ENCODE data around the gene RPL10. TPM values are rescaled to one million over a fixed set of nuclear protein-coding genes. Genes with fewer than 3 reads are reported as not detected.

RPL10 gene
- total RNA-seq, 1 donor from 2014 or later: 2,969 TPM

GRCh38 chrX:154354516-154354915, 43.7 kb upstream of the RPL10 start:
- Mint-ChIP-seq H3K36me3 (peaks cover 14% of the 10 kb centered on the region), H3K4me1 (no peaks in the 10 kb centered on the region), H3K27me3 (ENCODE audit: low read depth) (no peaks in the 10 kb centered on the region), H3K9me3 (no peaks in the 10 kb centered on the region), H3K4me3 (no peak overlapping the region), H3K27ac (no peak overlapping the region)
- TF ChIP-seq, protein P1, sequence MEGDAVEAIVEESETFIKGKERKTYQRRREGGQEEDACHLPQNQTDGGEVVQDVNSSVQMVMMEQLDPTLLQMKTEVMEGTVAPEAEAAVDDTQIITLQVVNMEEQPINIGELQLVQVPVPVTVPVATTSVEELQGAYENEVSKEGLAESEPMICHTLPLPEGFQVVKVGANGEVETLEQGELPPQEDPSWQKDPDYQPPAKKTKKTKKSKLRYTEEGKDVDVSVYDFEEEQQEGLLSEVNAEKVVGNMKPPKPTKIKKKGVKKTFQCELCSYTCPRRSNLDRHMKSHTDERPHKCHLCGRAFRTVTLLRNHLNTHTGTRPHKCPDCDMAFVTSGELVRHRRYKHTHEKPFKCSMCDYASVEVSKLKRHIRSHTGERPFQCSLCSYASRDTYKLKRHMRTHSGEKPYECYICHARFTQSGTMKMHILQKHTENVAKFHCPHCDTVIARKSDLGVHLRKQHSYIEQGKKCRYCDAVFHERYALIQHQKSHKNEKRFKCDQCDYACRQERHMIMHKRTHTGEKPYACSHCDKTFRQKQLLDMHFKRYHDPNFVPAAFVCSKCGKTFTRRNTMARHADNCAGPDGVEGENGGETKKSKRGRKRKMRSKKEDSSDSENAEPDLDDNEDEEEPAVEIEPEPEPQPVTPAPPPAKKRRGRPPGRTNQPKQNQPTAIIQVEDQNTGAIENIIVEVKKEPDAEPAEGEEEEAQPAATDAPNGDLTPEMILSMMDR (IDR thresholded peaks at IDR 0.05; ENCODE audit: unreplicated experiment): no peak
- DNase-seq (ENCODE audit: low spot score in 2 of 2, unreplicated experiment in 2 of 2): no peak

DNA sequence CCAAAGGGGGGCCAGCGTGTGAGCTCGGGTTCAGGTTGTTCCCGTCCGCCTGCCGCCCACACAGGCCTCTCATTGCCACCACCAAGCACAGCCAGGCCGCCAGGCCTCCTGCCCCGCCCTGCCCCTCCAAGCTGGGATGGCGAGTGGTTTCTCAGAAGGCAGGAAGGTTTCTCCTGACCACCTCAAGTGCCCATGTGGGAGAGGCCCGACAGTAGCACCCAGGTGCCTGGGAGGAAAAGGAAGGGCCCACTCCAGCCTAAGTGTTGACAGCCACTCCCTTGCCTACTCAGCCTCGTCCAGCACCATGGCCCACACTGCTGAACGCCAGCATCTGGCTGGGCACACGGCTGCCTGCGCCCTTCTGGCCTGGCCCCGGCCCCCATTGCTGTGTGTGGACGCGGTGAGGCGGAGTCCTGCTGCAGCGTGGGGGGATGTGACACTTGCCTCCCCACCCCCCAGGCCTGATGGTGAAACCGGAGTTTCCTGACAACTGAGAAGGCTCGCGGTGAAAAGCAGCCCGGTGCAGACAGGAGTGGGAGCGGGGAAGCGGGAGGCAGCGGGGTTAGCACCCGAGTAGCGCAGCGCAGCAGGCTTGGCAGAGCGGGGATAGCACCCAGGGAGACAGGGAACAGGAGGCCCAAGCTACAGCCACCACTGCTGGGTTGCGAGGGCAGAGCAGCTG, 42.9 kb upstream of the RPL10 start:
- Mint-ChIP-seq H3K4me1 (no peaks in the 10 kb centered on the region), H3K27me3 (ENCODE audit: low read depth) (no peaks in the 10 kb centered on the region), H3K27ac (no peak overlapping the region), H3K9me3 (no peaks in the 10 kb centered on the region), H3K4me3 (no peak overlapping the region), H3K36me3 (peaks cover 14% of the 10 kb centered on the region)
- TF ChIP-seq, protein P1 (IDR thresholded peaks at IDR 0.05; ENCODE audit: unreplicated experiment): no peak
- no peak for DNase-seq (ENCODE audit: low spot score in 2 of 2, unreplicated experiment in 2 of 2)

DNA sequence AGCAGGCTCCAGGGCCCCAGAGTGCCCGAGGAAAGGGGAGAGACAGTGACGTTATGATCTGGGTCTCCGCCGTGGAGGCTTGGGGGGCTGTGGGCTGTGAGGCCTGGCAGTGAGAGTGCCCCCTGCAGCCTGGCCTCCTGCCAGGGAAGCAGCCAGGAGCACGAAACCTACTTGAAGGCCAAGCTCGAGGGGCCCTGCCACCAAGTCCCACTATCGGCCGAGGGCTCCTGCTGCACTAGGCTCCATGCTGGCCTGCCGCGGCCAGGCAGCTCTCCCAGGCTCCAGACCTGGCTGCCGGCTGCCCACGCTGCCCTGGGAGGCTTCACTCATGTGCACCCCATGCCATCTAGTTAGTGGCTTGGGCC, 42.4 kb upstream of the RPL10 start:
- Mint-ChIP-seq H3K27ac (no peak overlapping the region), H3K4me1 (no peaks in the 10 kb centered on the region), H3K36me3 (peaks cover 14% of the 10 kb centered on the region), H3K27me3 (ENCODE audit: low read depth) (no peaks in the 10 kb centered on the region), H3K9me3 (no peaks in the 10 kb centered on the region), H3K4me3 (no peak overlapping the region)
- TF ChIP-seq, protein P1 (IDR thresholded peaks at IDR 0.05; ENCODE audit: unreplicated experiment): no peak
- DNase-seq (ENCODE audit: low spot score in 2 of 2, unreplicated experiment in 2 of 2): no peak

DNA sequence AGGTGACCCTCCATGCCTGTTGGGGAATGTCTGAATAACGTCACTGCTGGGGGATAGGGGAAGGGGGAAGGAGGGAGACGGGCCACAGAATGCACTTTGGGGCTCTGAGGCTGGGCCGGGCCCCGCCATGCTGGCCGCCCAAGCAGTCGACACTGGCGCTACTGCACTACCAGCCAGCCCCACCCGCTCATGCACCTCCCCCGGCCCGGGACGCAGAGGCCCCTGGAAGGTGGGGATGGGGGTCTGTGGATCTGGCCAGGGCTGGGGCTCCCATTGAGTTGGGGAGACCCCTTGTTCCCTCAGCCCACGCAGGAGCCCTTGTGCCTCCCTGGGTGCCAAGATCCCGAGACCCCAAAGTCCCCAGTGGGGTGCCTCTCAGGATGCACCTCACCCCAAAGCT, 41.6 kb upstream of the RPL10 start:
- H3K4me1 Mint-ChIP-seq: no peaks in the 10 kb centered on the region
- no peak overlapping the region for H3K27ac Mint-ChIP-seq
- TF ChIP-seq, protein P1 (IDR thresholded peaks at IDR 0.05; ENCODE audit: unreplicated experiment): no peak
- no peaks in the 10 kb centered on the region for H3K9me3 Mint-ChIP-seq
- H3K4me3 Mint-ChIP-seq: no peak overlapping the region
- H3K27me3 Mint-ChIP-seq (ENCODE audit: low read depth): no peaks in the 10 kb centered on the region
- peaks cover 14% of the 10 kb centered on the region for H3K36me3 Mint-ChIP-seq
- DNase-seq (ENCODE audit: low spot score in 2 of 2, unreplicated experiment in 2 of 2): no peak

DNA sequence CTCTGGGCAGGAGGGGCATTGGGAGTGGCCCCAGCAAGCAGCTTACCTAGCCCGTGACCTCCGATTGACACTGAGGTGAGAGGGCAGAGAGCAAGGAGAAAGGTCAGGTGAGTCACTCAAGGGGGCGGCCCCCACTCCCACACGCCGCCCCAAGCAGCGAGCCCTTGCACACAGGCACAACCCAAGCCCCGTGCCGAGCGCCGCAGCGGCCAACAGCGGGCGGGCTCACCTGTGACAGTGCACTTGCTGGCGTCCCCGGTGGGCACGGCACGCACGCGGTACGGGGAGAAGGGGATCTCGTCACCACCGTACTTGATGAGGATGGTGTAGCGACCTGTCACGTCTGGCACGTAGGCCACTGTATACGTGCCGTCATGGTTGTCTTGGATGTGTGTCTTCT, 41.0 kb upstream of the RPL10 start:
- no peaks in the 10 kb centered on the region for H3K27me3 Mint-ChIP-seq (ENCODE audit: low read depth)
- no peak overlapping the region for H3K4me3 Mint-ChIP-seq
- H3K9me3 Mint-ChIP-seq: no peaks in the 10 kb centered on the region
- peaks cover 14% of the 10 kb centered on the region for H3K36me3 Mint-ChIP-seq
- TF ChIP-seq, protein P1 (IDR thresholded peaks at IDR 0.05; ENCODE audit: unreplicated experiment): no peak
- no peak for DNase-seq (ENCODE audit: low spot score in 2 of 2, unreplicated experiment in 2 of 2)
- no peak overlapping the region for H3K27ac Mint-ChIP-seq
- H3K4me1 Mint-ChIP-seq: no peaks in the 10 kb centered on the region

DNA sequence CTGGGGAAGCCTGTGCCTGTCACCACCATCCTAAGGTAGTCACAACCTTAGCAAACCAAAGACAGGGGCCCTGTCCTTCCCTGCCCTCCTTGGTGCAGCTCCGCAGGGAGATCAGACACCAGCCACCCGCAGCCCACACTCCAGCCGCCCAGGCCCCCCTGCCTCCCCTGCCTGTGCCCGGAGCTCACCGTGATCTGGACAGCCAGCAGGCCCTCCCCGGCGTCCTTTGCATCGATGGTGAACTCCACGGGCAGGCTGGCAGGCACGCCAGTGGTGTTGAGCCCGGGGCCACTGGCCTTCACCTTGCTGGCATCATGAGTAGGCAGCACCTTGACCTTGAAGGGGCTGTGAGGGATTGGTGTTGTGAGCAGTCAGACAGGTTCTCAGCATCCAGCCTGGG, 40.2 kb upstream of the RPL10 start:
- Mint-ChIP-seq H3K36me3 (peaks cover 17% of the 10 kb centered on the region), H3K9me3 (no peaks in the 10 kb centered on the region)
- no peak for DNase-seq (ENCODE audit: low spot score in 2 of 2, unreplicated experiment in 2 of 2)

More for the DNA sequence above, 40.2 kb upstream of the RPL10 start:
- no peak overlapping the region for H3K4me3 Mint-ChIP-seq
- TF ChIP-seq, protein P1 (IDR thresholded peaks at IDR 0.05; ENCODE audit: unreplicated experiment): no peak
- no peak overlapping the region for H3K27ac Mint-ChIP-seq
- H3K4me1 Mint-ChIP-seq: no peaks in the 10 kb centered on the region
- no peaks in the 10 kb centered on the region for H3K27me3 Mint-ChIP-seq (ENCODE audit: low read depth)

Measured in mesothelial cell of epicardium (in vitro differentiated cells).